Measurements from ENCODE around the gene TMEM134.

TMEM134 gene

GRCh38 chr11:67493548-67494370 is 24.7 kb upstream of the TMEM134 start:
- DNase-seq (ENCODE audit: low read depth), result no peak
- H3K4me3 ChIP-seq (ENCODE audit: low read length), result no peak overlapping the region
- no peak for TF ChIP-seq CTCF (conservative IDR thresholded peaks at IDR 0.05; ENCODE audit: low read depth, low read length)

- no peak for DNase-seq (ENCODE audit: low read depth)
- H3K4me3 ChIP-seq (ENCODE audit: low read length), result no peak overlapping the region
- no peak for TF ChIP-seq CTCF (conservative IDR thresholded peaks at IDR 0.05; ENCODE audit: low read depth, low read length)
Observed at GRCh38 chr11:67492801-67493547, 23.9 kb upstream of the TMEM134 start.

GRCh38 chr11:67492069-67492727 is 23.1 kb upstream of the TMEM134 start:
- no peak for DNase-seq (ENCODE audit: low read depth)
- TF ChIP-seq CTCF (conservative IDR thresholded peaks at IDR 0.05; ENCODE audit: low read depth, low read length), result no peak

GRCh38 chr11:67491276-67492068 is 22.4 kb upstream of the TMEM134 start:
- no peak for TF ChIP-seq CTCF (conservative IDR thresholded peaks at IDR 0.05; ENCODE audit: low read depth, low read length)
- no peak overlapping the region for H3K4me3 ChIP-seq (ENCODE audit: low read length)
- no peak for DNase-seq (ENCODE audit: low read depth)

More at GRCh38 chr11:67492069-67492727, 23.1 kb upstream of the TMEM134 start:
- no peak overlapping the region for H3K4me3 ChIP-seq (ENCODE audit: low read length)

GRCh38 chr11:67490727-67491065 is 21.6 kb upstream of the TMEM134 start:
- no peak for DNase-seq (ENCODE audit: low read depth)
- H3K4me3 ChIP-seq (ENCODE audit: low read length), result no peak overlapping the region
- TF ChIP-seq CTCF (conservative IDR thresholded peaks at IDR 0.05; ENCODE audit: low read depth, low read length), result no peak

- H3K4me3 ChIP-seq (ENCODE audit: low read length), result no peak overlapping the region
- DNase-seq (ENCODE audit: low read depth), result no peak
- no peak for TF ChIP-seq CTCF (conservative IDR thresholded peaks at IDR 0.05; ENCODE audit: low read depth, low read length)
Observed at GRCh38 chr11:67489885-67490726, 21.1 kb upstream of the TMEM134 start.
